ENCODE measurements around the gene TMSB10. TPM values are rescaled to one million over a fixed set of nuclear protein-coding genes. Genes with fewer than 3 reads are reported as not detected.

The TMSB10 gene
- total and polyA plus RNA-seq, 8 donors: 504 to 5,821 (median 1,971) TPM

DNA sequence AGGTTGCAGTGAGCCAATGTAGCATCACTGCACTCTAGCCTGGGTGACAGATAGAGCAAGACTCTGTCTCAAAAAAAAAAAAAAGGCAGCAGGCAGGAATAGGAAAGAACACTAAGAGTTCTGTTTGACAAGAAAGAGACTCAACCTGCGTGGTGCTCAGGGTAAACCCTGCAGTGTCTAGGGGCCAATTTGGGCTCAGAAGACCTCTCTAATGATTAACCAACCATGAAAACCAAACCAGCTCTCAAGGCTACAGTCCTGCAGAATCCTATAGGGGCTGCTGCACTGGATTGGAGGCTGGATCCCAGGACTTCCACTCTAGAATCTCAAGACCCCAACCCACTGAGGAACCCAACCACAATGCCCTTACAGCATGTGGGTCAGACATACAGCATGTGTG, 27.0 kb upstream of the TMSB10 start:
- H3K4me3 ChIP-seq: no peak overlapping the region
- H3K9me3 ChIP-seq: no peaks in the 10 kb centered on the region
- H3K4me1 ChIP-seq: peaks cover 20 to 33% (median 30%) of the 10 kb centered on the region in 4 donors
- TF ChIP-seq, protein P1, sequence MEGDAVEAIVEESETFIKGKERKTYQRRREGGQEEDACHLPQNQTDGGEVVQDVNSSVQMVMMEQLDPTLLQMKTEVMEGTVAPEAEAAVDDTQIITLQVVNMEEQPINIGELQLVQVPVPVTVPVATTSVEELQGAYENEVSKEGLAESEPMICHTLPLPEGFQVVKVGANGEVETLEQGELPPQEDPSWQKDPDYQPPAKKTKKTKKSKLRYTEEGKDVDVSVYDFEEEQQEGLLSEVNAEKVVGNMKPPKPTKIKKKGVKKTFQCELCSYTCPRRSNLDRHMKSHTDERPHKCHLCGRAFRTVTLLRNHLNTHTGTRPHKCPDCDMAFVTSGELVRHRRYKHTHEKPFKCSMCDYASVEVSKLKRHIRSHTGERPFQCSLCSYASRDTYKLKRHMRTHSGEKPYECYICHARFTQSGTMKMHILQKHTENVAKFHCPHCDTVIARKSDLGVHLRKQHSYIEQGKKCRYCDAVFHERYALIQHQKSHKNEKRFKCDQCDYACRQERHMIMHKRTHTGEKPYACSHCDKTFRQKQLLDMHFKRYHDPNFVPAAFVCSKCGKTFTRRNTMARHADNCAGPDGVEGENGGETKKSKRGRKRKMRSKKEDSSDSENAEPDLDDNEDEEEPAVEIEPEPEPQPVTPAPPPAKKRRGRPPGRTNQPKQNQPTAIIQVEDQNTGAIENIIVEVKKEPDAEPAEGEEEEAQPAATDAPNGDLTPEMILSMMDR (IDR thresholded peaks at IDR 0.05): no peak
- WGBS, 5 donors: 57 to 88% (median 70%) methylated on average over 1 of the region's 1 CpG
- H3K27me3 ChIP-seq: peaks cover 0 to 45% (median 17%) of the 10 kb centered on the region in 3 donors
- H3K27ac ChIP-seq: no peak overlapping the region
- intact Hi-C loops (cut with DNase I; ENCODE audit: low total_unique reads): loop anchor here (10.0 kb wide), 1 partner anchor 384 kb away; no protein-coding TSS in a partner anchor
- DNase-seq: no peak
- no peaks in the 10 kb centered on the region for H3K36me3 ChIP-seq

DNA sequence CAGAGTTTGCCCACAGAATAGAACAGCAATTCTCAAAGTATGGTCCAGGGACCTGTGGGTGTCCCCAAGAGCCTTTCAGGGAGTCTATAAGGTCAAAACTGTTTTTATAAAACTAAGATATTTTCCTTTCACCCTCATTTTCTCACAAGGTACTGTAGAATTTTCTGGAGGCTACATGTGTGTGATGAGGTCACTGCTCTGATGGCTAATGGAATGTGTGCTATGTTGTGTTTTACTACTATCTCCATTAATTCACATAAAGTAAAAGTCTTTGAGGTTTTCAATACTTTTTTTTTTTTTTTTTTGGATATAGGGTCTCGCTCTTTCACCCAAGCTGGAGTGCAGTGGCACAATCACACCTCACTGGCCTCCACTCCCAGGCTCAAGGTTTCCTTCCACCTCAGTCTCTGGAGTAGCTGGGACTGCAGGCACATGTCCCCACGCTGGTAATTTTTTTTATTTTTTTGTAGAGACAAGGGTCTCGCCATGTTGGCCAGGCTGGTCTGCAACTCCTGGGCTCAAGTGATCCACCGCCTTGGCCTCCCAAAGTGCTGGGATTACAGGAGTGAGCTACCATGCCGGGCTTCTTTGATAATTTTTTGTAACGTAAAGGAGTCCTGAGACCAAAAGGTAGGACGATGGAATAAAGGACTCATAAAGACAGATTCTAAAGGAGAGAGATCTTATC, 26.4 kb upstream of the TMSB10 start:
- 71 to 78% (median 77%) methylated on average over 7 of the region's 7 CpGs for WGBS, 5 donors
- TF ChIP-seq EP300 (IDR thresholded peaks at IDR 0.05) (no peak), POLR2AphosphoS5 (IDR thresholded peaks at IDR 0.05) (no peak), POLR2A (IDR thresholded peaks at IDR 0.05) (no peak)
- TF ChIP-seq, protein P1 (IDR thresholded peaks at IDR 0.05): no peak
- Histone ChIP-seq H3K9me3 (no peaks in the 10 kb centered on the region), H3K4me1 (peaks cover 20 to 33% (median 30%) of the 10 kb centered on the region in 4 donors), H3K36me3 (no peaks in the 10 kb centered on the region), H3K27me3 (peaks cover 0 to 51% (median 17%) of the 10 kb centered on the region in 3 donors), H3K27ac (no peak overlapping the region), H3K4me3 (peak overlapping the region in 1 of 4 donors; percentile 76)
- intact Hi-C loops (cut with DNase I; ENCODE audit: low total_unique reads): loop anchor here (10.0 kb wide), 1 partner anchor 384 kb away; no protein-coding TSS in a partner anchor
- DNase-seq: no peak

DNA sequence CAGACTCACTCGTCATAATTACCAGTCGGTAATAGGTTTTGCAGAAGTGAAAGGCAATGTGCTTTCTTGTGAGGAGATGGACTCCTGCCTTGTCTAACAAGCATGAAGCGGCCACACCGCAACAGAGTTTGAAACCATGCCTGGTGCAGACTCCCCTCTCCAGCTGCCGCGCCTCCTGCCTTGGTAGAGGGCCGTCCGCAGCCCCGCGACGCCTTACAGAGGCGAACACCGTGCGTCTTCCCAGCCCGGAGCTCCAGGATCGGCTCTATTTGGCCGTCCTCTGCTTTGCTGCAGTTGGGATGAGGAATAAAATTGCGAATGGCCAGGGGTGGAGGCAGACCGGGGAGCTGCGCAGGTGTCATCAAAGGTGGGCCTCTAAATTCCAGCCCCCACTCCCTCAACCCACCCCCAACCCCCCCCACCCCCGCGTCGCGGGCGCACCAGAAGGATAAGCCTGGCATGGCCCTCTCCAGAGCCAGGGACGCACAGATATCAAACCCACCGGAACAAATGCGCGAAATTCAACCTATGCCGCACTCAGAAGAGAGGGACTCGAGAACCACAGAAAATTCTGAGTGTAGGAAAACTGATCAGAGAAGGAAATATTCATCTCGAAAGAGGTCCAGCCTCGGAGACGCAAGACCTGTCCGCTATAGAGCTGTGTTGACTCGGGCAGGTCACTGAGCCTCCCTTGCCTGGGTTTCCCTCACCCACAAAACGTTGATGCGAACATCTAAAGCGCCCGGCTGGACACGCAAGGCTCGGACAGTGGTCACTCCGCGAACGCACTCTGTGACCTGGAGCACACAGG, 25.7 kb upstream of the TMSB10 start:
- no peak for TF ChIP-seq POLR2A (IDR thresholded peaks at IDR 0.05)
- TF ChIP-seq, protein P1 (IDR thresholded peaks at IDR 0.05): no peak
- TF ChIP-seq EP300 (IDR thresholded peaks at IDR 0.05): no peak
- TF ChIP-seq POLR2AphosphoS5 (IDR thresholded peaks at IDR 0.05): no peak
- H3K4me3 ChIP-seq: peak overlapping the region; percentile 48 to 76 (median 56)
- intact Hi-C loops (cut with DNase I; ENCODE audit: low total_unique reads): loop anchor here (10.0 kb wide), 1 partner anchor 385 kb away; no protein-coding TSS in a partner anchor
- 8 to 11% (median 8%) methylated on average over 31 to 45 of the region's 45 CpGs for WGBS, 5 donors
- H3K27me3 ChIP-seq: peaks cover 0 to 53% (median 17%) of the 10 kb centered on the region in 3 donors
- H3K9me3 ChIP-seq: no peaks in the 10 kb centered on the region
- DNase-seq: peak in 1 of 2 donors; percentile 49
- peaks cover 20 to 33% (median 30%) of the 10 kb centered on the region in 4 donors for H3K4me1 ChIP-seq
- no peak overlapping the region for H3K27ac ChIP-seq
- H3K36me3 ChIP-seq: no peaks in the 10 kb centered on the region

DNA sequence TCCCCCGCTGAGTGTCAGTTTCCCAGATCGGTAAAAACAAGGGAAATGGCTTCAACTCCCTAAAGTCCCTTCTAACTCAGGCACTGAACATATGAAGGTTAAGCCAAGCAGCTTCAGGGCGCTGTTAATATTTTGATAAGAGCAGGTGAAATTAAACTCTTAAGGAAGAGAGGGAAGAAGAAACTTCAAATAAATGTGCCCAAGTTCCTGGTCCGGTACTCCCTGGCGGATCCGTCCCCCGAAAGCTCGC, 25.1 kb upstream of the TMSB10 start:
- intact Hi-C loops (cut with DNase I; ENCODE audit: low total_unique reads): no loop called here
- no peaks in the 10 kb centered on the region for H3K9me3 ChIP-seq

More for the DNA sequence above, 25.1 kb upstream of the TMSB10 start:
- no peaks in the 10 kb centered on the region for H3K36me3 ChIP-seq
- no peak for TF ChIP-seq EP300 (IDR thresholded peaks at IDR 0.05)
- TF ChIP-seq, protein P1 (IDR thresholded peaks at IDR 0.05): no peak
- no peak for TF ChIP-seq POLR2AphosphoS5 (IDR thresholded peaks at IDR 0.05)
- no peak for TF ChIP-seq POLR2A (IDR thresholded peaks at IDR 0.05)
- peak overlapping the region; percentile 48 to 76 (median 56) for H3K4me3 ChIP-seq
- H3K4me1 ChIP-seq: peaks cover 20 to 33% (median 30%) of the 10 kb centered on the region in 4 donors
- whole genome bisulfite sequencing, 5 donors: 1 to 2% (median 1%) methylated on average over 6 to 8 of the region's 8 CpGs
- peak overlapping the region in 1 of 5 donors; percentile 14 for H3K27ac ChIP-seq
- H3K27me3 ChIP-seq: peaks cover 0 to 53% (median 17%) of the 10 kb centered on the region in 3 donors
- DNase-seq: no peak

Data from stomach (tissue), 9 donors.